ENCODE data around the gene FAM78B.

FAM78B gene

DNA sequence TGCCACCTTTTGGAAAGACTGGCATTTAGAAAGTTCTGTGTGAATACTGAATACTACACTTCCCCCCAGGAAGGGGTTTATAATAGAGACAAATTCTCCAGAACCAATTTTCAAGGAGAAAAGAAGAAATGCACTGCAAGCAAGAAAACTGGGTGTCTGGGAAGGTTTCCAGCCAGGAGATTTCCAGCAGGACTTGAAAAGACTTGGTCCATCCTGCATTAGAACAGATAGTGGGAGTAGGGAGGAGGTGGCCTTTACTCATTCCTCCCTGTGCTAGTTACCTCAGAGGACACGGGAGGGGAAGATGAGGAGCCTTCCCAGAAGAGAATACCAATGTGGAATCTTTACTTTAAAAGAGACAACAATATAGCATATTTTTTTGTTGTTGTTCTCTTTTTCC, 52.4 kb downstream of the FAM78B start:
- no peak for DNase-seq

GRCh38 chr1:166113630-166114029, 53.2 kb downstream of the FAM78B start:
- DNase-seq, result no peak

DNA sequence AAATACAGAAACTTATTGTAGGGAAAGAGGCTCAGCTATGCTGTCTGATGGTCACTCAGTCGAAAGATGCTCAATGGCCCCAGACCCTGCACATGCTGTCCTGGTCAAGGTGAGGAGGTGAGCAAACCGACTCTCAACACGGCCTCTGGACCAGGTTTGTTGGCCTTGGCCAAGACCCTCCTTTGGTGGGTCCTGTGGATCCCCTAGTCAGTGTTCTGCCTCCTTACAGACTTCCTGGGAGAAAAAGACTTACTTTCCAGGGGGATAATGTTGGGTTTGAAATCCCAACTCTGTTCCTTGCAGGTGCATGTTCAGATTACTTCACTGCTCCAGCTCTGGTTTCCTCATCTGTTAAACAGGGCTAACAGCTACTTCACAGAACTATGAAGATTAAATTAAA, 53.8 kb downstream of the FAM78B start:
- DNase-seq, result no peak

DNA sequence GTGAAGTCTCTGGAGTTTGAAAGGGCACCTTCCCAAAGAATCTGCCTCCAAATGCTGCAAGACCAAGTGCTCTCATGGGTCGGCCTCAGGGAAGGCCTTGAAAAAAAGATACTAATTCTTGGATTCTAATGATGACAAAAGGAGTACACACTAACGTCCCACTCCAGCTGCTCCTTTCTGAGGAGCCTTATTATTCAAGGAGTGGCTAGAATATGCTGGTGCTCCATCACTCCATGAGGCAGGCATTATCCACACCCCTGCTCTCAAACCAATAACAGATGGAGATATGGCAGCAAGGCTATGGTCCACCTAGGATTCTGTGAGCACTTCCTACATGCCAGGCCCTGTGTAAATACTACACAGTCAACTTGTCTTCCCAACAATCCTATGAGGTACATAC, 54.4 kb downstream of the FAM78B start:
- no peak for DNase-seq

GRCh38 chr1:166111430-166111829, 55.4 kb downstream of the FAM78B start:
- DNase-seq, result no peak

- no peak for DNase-seq
Observed at GRCh38 chr1:166090244-166090643, 76.6 kb downstream of the FAM78B start.

GRCh38 chr1:166089804-166090203, 77.0 kb downstream of the FAM78B start:
- DNase-seq, result no peak

DNA sequence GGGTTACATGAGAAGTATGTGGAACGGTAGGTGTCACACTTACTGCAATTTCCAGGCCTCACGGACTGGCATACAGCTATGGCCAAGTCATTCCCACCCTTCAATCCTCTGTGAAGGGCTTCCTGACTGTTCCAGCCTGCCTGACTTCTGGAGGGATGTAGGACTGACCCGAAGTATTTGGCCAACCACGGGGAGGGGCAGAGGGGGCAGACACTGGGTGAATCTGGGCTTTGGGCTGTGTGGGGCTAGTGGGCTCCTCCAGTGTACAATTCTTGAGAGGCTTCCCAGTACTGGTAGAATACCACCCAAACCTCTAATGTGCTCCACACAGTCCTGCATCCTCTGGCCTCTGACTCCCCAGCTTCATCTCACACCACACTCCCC, 78.2 kb downstream of the FAM78B start:
- DNase-seq, result no peak

- no peak for DNase-seq
Observed at GRCh38 chr1:166087734-166088571, 78.8 kb downstream of the FAM78B start.

- no peak for DNase-seq
Observed at GRCh38 chr1:166086113-166086883, 80.5 kb downstream of the FAM78B start.

GRCh38 chr1:166084613-166085012, 82.2 kb downstream of the FAM78B start:
- DNase-seq, result no peak

DNA sequence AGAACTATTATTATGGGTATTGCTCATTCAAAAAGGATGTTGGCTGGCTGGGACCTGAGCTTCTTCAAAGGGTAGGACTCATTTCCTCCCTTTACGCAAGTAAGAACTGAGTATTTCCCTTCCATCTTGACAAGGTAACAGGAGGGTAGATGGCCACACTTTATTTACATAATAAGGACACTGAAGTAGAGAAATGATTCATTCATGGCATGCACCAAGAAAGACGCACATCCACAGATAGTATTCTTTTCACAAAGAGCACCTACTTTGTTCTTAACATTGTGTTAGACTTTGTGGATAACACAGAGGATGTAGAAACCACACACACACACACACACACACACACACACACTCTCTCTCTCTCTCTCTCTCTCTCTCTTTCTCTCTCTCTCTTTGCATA, 82.9 kb downstream of the FAM78B start:
- no peak for DNase-seq

DNA sequence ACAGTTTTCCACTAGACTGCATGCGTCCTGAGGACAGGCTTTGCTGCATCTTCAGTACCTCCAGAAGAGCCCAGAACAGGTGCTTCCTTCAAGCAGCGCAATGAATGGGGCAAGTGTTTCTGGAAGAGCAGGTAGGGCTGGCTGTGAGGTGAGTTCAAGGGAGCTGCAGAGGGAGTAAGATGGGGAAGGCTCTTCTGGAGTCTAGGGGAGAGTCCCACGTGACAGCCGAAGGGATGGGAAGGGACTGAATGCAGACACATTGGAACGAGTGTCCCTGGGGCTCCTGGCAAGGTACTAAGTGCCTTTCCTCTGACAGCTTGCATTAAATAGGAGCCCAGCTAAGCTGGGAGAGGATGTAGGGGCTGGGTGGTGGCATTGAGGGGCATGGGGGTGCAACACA, 84.2 kb downstream of the FAM78B start:
- DNase-seq, result no peak

- no peak for DNase-seq
Observed at GRCh38 chr1:166080967-166081870, 85.6 kb downstream of the FAM78B start.

- DNase-seq, result no peak
Observed at GRCh38 chr1:166080277-166080966, 86.4 kb downstream of the FAM78B start.

GRCh38 chr1:166079276-166079675, 87.5 kb downstream of the FAM78B start:
- no peak for DNase-seq

GRCh38 chr1:166073489-166073888, 93.3 kb downstream of the FAM78B start:
- DNase-seq, result no peak

GRCh38 chr1:166069390-166069789, 97.4 kb downstream of the FAM78B start:
- DNase-seq, result no peak

GRCh38 chr1:166066107-166066506, 100.7 kb downstream of the FAM78B start:
- DNase-seq, result peak; percentile 2

- DNase-seq, result no peak
Observed at GRCh38 chr1:166064951-166065350, 101.8 kb downstream of the FAM78B start.

GRCh38 chr1:166064313-166064926, 102.4 kb downstream of the FAM78B start:
- DNase-seq, result no peak

DNA sequence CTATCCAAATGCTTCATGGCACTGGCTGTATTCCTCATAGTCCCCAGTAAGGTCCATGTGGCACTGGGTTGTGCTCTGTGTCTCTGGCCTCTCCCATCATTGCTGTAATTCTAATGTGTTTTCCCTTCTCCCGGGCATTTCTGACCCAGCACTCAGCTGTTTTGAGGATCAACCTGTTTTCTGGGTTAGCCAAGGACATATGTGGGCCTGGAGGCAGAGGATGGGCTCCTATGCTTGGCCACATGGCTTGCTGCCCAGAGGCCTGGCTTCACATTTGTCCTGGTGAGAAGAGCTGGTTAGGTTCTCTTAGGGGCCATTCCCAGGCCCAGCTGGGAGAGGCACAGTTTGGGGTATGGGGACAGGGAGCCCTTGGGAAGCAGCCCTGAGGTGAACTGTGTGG, 103.1 kb downstream of the FAM78B start:
- no peak for DNase-seq
